SH-SY5Y (cell line): ENCODE measurements around the gene MFAP3L.

Experiments used
- GATA2 ChIP-seq: IDR thresholded peaks from 2 replicates; pipeline ENCODE4 v1.6.1; 2011; ENCODE audit warnings: mild to moderate bottlenecking, low read depth, low read length
- GATA3 ChIP-seq: IDR thresholded peaks from 2 replicates; pipeline ENCODE4 v1.6.1; 2011; ENCODE audit warnings: low read depth, mild to moderate bottlenecking, low read length, moderate library complexity

DNA sequence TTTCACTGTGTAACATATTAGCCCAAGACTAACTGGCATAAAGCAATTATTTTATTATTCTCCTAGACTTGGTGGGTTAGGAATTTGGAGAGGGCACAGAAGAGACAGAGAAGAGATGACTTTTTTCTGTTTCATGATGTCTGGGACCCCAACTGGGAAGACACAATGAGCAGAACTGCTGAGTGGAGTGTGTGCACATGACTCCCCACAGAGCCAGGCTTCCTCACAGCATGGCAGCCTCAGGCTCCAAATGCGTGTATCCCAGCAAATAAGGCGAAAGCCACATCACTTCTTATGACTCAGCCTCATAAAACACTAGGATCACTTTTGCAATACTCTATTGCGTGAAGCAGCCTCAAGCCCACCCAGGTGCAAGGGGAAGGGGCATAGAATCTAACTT is 68.4 kb downstream of the MFAP3L start:
- no peak for TF ChIP-seq GATA3
- TF ChIP-seq GATA2 = no peak
